ENCODE measurements around the gene IL27RA.

Gene IL27RA

DNA sequence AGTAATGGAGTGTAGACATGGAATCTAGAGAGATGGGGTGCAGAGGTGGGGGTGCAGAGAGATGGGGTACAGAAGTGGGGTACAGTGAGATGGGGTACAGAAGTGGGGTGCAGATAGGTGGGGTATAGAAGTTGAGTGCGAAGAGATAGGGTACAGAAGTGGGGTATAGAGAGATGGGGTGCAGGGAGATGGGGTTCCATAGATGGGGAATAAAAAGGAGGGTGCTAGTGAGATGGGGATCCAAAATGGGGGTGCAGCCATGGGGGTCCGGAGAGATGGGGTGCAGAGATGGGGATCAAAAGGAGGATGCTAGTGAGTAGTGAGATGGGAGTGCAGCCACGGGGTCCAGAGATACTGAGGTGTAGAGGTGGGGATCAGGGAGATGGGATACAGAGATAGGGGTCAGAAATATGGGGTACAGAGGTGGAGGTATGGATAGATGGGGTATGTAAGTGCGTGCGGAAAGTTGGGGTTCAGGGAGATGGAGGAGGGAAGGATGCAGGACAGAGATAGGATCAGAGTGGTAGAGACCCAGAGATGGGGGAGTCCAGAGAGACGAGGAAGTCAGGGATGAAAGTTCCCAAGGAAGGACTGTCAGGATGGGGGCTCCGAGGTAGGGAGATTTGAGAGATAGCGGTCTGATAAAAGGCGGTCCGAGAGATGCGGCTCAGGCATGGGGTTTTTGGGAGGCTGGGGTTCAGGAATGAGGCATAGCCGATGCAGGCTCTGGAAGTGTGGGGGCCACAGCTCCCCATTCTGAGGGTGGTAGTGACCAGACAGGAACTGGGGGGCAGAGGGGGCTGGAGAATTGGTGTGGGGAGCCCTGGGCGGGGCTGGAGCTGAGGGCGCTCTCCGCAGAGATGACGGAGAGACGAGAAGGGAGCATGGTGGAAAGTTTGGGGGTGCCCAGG lies 26.9 kb downstream of the IL27RA start:
- peaks cover 22% of the 10 kb centered on the region for H3K4me1 Mint-ChIP-seq
- H3K9me3 Mint-ChIP-seq = no peaks in the 10 kb centered on the region
- H3K27me3 Mint-ChIP-seq = peaks cover 23% of the 10 kb centered on the region
- no peak overlapping the region for H3K27ac Mint-ChIP-seq
- H3K4me3 Mint-ChIP-seq = peak overlapping the region; percentile 51
- H3K36me3 Mint-ChIP-seq = peaks cover 3% of the 10 kb centered on the region

DNA sequence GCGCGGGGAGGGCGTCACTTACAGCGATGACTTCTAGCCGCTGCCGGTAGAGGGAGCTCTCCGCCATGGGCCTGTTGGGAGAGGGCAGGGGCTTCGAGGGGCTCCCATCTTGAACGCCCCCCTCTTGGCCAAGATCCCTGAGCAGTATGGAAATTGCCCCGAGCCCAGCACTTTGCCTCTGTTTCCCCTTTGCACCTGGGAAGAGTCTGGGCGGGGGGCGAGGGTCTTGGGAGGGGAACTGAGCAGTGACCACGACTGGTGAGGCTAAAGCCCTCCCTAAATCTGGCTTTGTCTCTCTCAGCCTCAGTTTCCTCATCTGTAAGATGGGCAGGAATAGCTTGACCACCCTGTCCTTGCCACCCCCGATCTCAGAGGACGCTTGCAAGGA lies 27.5 kb downstream of the IL27RA start:
- Mint-ChIP-seq H3K27ac (no peak overlapping the region), H3K27me3 (peaks cover 23% of the 10 kb centered on the region), H3K4me1 (peaks cover 18% of the 10 kb centered on the region), H3K9me3 (no peaks in the 10 kb centered on the region), H3K36me3 (peaks cover under 1% of the 10 kb centered on the region), H3K4me3 (peak overlapping the region; percentile 51)

DNA sequence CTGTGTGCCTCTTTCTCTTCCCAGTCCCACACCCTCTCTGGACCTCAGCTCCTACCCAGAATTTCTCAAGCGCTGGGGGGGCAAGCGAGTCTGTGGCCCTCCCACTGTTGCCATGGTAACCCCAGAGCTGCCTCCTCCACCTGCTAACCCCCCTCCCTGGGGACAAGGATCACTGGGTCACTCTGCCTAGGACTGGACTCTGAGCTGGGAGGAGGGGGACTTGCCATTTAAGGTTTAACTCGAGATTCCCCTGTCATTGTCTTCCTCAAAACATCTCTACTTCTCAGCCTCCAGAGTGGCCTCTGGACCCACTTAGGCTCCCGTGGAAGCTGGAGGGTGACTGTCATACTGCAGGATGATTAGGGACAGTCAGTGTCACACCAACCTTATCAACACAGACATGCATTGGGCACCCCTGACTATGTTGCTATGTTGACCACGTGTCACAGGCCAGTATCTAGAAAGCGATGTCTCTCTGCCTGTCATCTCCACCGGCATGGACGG lies 28.1 kb downstream of the IL27RA start:
- H3K4me1 Mint-ChIP-seq = peaks cover 18% of the 10 kb centered on the region
- H3K27ac Mint-ChIP-seq = peak overlapping the region; percentile 33
- H3K36me3 Mint-ChIP-seq = no peaks in the 10 kb centered on the region
- no peaks in the 10 kb centered on the region for H3K9me3 Mint-ChIP-seq
- no peak overlapping the region for H3K4me3 Mint-ChIP-seq
- peaks cover 23% of the 10 kb centered on the region for H3K27me3 Mint-ChIP-seq

- Mint-ChIP-seq H3K36me3 (no peaks in the 10 kb centered on the region), H3K27me3 (peaks cover 23% of the 10 kb centered on the region), H3K27ac (no peak overlapping the region), H3K9me3 (no peaks in the 10 kb centered on the region), H3K4me1 (peaks cover 18% of the 10 kb centered on the region), H3K4me3 (no peak overlapping the region)
Observed at GRCh38 chr19:14061081-14061749, 29.7 kb downstream of the IL27RA start.

- H3K4me1 Mint-ChIP-seq = peaks cover 18% of the 10 kb centered on the region
- H3K4me3 Mint-ChIP-seq = no peak within 1 kb of the TSS
- no peak within 1 kb of the TSS for H3K27ac Mint-ChIP-seq
- H3K36me3 Mint-ChIP-seq = no peaks in the 10 kb centered on the region
- H3K27me3 Mint-ChIP-seq = peaks cover 23% of the 10 kb centered on the region
- H3K9me3 Mint-ChIP-seq = no peaks in the 10 kb centered on the region
Observed at GRCh38 chr19:14061751-14062557, 30.4 kb downstream of the IL27RA start, which contains the start of gene PALM3. Gene PALM3 (minus strand): TSS chr19:14062076. CDS start chr19:14061980, 96 bp downstream.

DNA sequence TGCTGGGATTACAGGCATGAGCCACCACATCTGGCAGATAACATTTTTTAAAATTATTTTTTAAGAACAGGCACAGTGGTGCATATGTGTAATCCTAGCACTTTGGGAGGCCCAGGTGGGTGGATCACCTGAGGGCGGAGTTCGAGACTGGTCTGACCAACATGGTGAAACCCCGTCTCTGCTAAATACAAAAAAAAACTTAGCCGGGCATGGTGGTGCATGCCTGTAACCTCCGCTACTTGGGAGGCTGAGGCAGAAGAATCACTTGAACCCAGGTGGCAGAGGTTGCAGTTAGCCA lies 30.9 kb downstream of the IL27RA start:
- Mint-ChIP-seq H3K36me3 (no peaks in the 10 kb centered on the region), H3K4me1 (peaks cover 18% of the 10 kb centered on the region), H3K4me3 (no peak overlapping the region)

GRCh38 chr19:14063105-14063504 lies 31.5 kb downstream of the IL27RA start:
- Mint-ChIP-seq H3K9me3 (no peaks in the 10 kb centered on the region), H3K36me3 (no peaks in the 10 kb centered on the region), H3K4me1 (peaks cover 13% of the 10 kb centered on the region), H3K27me3 (peaks cover 17% of the 10 kb centered on the region), H3K27ac (no peak overlapping the region), H3K4me3 (no peak overlapping the region)

More for the DNA sequence above, 30.9 kb downstream of the IL27RA start:
- no peaks in the 10 kb centered on the region for H3K9me3 Mint-ChIP-seq
- H3K27me3 Mint-ChIP-seq = peaks cover 23% of the 10 kb centered on the region
- H3K27ac Mint-ChIP-seq = no peak overlapping the region

DNA sequence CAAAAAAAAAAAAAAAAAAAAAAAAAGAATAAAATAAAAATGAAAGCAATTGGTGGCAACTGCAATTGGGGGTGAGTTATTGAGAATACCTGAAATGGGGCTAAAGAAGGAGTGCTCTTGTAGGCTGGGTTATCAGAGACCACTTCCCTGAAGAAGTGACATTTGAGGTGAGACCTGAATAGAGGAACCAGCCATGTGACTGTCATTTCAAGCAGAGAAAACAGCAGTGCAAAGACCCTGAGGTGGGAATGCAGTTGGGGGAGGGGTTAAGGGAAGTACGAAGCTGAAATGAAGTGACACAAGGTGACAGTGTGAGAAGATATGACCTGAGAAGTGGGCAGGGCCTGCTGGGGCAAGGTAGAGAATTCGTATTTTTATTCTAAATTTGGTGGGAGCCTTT lies 34.6 kb downstream of the IL27RA start:
- peaks cover 1% of the 10 kb centered on the region for H3K27me3 Mint-ChIP-seq
- H3K4me3 Mint-ChIP-seq = no peak overlapping the region
- H3K36me3 Mint-ChIP-seq = no peaks in the 10 kb centered on the region
- H3K9me3 Mint-ChIP-seq = no peaks in the 10 kb centered on the region
- H3K4me1 Mint-ChIP-seq = no peaks in the 10 kb centered on the region
- no peak overlapping the region for H3K27ac Mint-ChIP-seq

DNA sequence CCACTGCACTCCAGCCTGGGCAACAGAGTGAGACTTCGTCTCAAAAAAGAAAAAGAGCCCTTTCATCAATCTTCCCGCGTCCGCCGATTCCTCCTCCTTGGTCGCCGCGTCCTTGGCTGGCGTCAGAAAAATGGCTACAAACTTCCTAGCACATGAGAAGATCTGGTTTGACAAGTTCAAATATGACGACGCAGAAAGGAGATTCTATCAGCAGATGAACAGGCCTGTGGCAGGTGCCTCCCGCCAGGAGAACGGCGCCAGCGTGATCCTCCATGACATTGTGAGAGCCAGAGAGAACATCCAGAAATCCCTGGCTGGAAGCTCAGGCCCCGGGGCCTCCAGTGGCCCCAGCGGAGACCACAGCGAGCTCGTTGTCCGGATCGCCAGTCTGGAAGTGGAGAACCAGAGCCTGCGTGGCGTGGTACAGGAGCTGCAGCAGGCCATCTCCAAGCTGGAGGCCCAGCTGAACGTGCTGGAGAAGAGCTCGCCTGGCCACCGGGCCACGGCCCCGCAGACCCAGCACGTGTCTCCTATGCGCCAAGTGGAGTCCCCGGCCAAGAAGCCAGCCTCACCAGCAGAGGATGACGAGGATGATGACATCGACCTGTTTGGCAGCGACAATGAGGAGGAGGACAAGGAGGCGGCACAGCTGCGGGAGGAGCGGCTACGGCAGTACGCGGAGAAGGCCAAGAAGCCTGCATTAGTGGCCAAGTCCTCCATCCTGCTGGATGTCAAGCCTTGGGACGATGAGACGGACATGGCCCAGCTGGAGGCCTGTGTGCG lies 38.9 kb downstream of the IL27RA start:
- peaks cover 14% of the 10 kb centered on the region for H3K4me1 Mint-ChIP-seq
- H3K4me3 Mint-ChIP-seq = peak overlapping the region; percentile 60
- no peaks in the 10 kb centered on the region for H3K9me3 Mint-ChIP-seq
- H3K36me3 Mint-ChIP-seq = no peaks in the 10 kb centered on the region
- H3K27me3 Mint-ChIP-seq = no peaks in the 10 kb centered on the region
- H3K27ac Mint-ChIP-seq = peak overlapping the region; percentile 68

- Mint-ChIP-seq H3K4me1 (peaks cover 14% of the 10 kb centered on the region), H3K9me3 (no peaks in the 10 kb centered on the region), H3K36me3 (no peaks in the 10 kb centered on the region), H3K4me3 (peak within 1 kb of the TSS; percentile 95), H3K27ac (no peak within 1 kb of the TSS), H3K27me3 (no peaks in the 10 kb centered on the region)
Observed at GRCh38 chr19:14072535-14073260, 41.1 kb downstream of the IL27RA start, which contains the start of gene MISP3. Gene MISP3 (plus strand): TSS chr19:14072786. CDS start chr19:14073310, 524 bp downstream.

- H3K4me1 Mint-ChIP-seq = peaks cover 14% of the 10 kb centered on the region
- peak overlapping the region; percentile 84 for H3K27ac Mint-ChIP-seq
- no peaks in the 10 kb centered on the region for H3K36me3 Mint-ChIP-seq
- peak overlapping the region; percentile 95 for H3K4me3 Mint-ChIP-seq
- H3K9me3 Mint-ChIP-seq = no peaks in the 10 kb centered on the region
- H3K27me3 Mint-ChIP-seq = no peaks in the 10 kb centered on the region
Observed at GRCh38 chr19:14073261-14073924, 41.8 kb downstream of the IL27RA start.

DNA sequence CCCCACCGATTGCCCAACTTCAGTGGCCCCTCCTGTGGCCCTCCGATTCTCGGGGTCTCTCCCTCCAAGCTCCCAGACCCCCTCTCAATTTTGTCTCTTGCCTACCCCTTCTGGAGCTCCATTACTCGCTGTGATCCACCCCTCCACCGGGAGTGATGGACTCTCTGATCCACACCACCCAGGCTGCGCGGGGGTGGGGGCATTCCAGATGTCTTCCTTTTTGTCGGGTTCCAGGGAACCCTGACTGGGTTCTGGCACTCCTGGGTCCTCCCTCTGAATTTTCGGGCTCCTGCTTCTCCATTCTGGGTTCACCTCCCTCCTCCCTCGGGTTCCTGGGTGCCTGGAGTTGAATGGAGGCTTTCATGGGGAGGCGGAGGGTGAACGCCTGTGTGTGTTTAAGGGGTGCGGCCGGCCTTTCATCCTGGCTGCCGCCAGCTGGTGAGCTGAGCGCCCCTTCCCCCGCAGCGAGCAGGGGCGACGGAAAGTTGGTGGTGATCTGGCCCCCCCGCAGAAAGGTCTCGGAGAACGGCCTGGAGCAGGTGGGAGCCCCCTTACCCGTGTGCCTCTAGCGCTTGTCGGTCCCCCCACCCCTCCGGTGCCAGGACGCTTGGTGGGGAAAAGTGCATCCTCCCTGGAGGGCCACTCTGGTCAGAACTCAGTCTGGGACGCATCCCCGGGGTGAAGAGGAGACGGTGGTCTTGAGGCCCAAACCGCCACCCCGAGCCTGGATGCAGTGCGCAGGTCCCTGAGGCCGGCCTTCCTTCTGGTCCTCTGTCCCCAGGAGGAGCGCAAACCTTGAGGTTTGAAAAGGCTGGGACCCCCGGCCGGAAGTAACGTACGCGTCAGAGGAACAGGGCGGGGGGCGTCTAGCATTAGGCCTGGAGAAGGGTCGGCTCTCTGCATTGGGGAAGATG lies 42.6 kb downstream of the IL27RA start:
- Mint-ChIP-seq H3K4me1 (peaks cover 14% of the 10 kb centered on the region), H3K27ac (peak overlapping the region; percentile 84), H3K27me3 (no peaks in the 10 kb centered on the region), H3K36me3 (no peaks in the 10 kb centered on the region), H3K9me3 (no peaks in the 10 kb centered on the region), H3K4me3 (peak overlapping the region; percentile 95)

GRCh38 chr19:14078411-14078810 lies 46.8 kb downstream of the IL27RA start:
- Mint-ChIP-seq H3K27me3 (no peaks in the 10 kb centered on the region), H3K4me1 (peaks cover 20% of the 10 kb centered on the region), H3K4me3 (no peak overlapping the region), H3K36me3 (no peaks in the 10 kb centered on the region), H3K9me3 (no peaks in the 10 kb centered on the region), H3K27ac (no peak overlapping the region)

All from activated naive CD4-positive, alpha-beta T cell treated with anti-CD3 and anti-CD28 coated beads, Interleukin-2, amount 50 U/mL, for 24 hours (primary cell).